Kidney (tissue), 14 donors: ENCODE data around the gene SLC25A15. TPM values are rescaled to one million over a fixed set of nuclear protein-coding genes. Genes with fewer than 3 reads are reported as not detected.

ENCODE experiments used
- DNase-seq, 5 donors: peaks; one replicate each; pipeline ENCODE4 v3.0.0-alpha.2; 2013 to 2020
- FAIRE-seq: peaks from 2 replicates; lab custom pipeline; 2012; peaks lifted over from hg19 to GRCh38; lab: Jason Lieb, UNC
- H3K27ac ChIP-seq, 2 donors: one replicate each; pipeline ENCODE4 v1.7.0; 2013; ENCODE audit warnings: low read depth in 2 of 2, low read length in 2 of 2, inconsistent platforms in 1 of 2
- H3K27me3 ChIP-seq: one replicate; pipeline ENCODE4 v1.7.1; 2013; ENCODE audit warnings: low read length, inconsistent platforms; ENCODE audit not compliant: control insufficient read depth, insufficient read depth
- H3K36me3 ChIP-seq, 3 donors: one replicate each; pipeline versions ENCODE4 v1.7.0 to v1.7.1; 2013; ENCODE audit warnings: low read length in 3 of 3, control low read depth in 1 of 3, inconsistent platforms in 1 of 3; ENCODE audit not compliant: insufficient read depth in 3 of 3, control insufficient read depth in 2 of 3
- H3K4me1 ChIP-seq, 3 donors: one replicate each; pipeline versions ENCODE4 v1.7.0 to v1.7.1; 2013; ENCODE audit warnings: low read length in 3 of 3, inconsistent platforms in 1 of 3, low read depth in 1 of 3; ENCODE audit not compliant: control insufficient read depth in 2 of 3, insufficient read depth in 2 of 3
- H3K4me3 ChIP-seq, 3 donors: one replicate each; pipeline versions ENCODE4 v1.7.0 to v1.8.1; 2013; ENCODE audit warnings: low read length in 3 of 3, control low read depth in 1 of 3, inconsistent platforms in 1 of 3
- H3K9ac ChIP-seq, 3 donors: one replicate each; pipeline versions ENCODE4 v1.7.0 to v1.7.1; 2013; ENCODE audit warnings: low read length in 3 of 3, control low read depth in 1 of 3, inconsistent platforms in 1 of 3
- H3K9me3 ChIP-seq, 3 donors: one replicate each; pipeline versions ENCODE4 v1.7.0 to v1.7.1; 2013; ENCODE audit warnings: low read length in 3 of 3, control low read depth in 1 of 3, inconsistent platforms in 1 of 3; ENCODE audit not compliant: control insufficient read depth in 2 of 3, insufficient read depth in 1 of 3
- CTCF ChIP-seq: IDR thresholded peaks from 3 replicates; pipeline ENCODE4 v1.5.1; 2012; ENCODE audit warnings: mild to moderate bottlenecking, moderate library complexity, borderline replicate concordance; ENCODE audit not compliant: insufficient read depth; ENCODE audit errors: extremely low read depth
- intact Hi-C: fragments of 100-400 bp; cut with DNase I; formaldehyde crosslinking; loops from one replicate; pipeline ENCODE4 v1.11.1; 2022
- polyA plus RNA-seq: library from polyadenylated mRNA; stranded (reverse); fragments of 350-450 nt; fragmentation: Illumina TruSeq; extraction: RNeasy Lipid Tissue Mini Kit (QIAGEN cat#74804); gene quantifications from one replicate; pipeline ENCODE4 v1.2.3, GENCODE V29; 2014; ENCODE audit warnings: low read depth, low replicate concordance; ENCODE audit not compliant: insufficient read depth
- total RNA-seq: library from RNA; stranded (reverse); fragmentation: NEBNext Ultra II Directional; extraction: Animal tissue kit (Norgen Biotek cat#: 25700); gene quantifications from one replicate; pipeline ENCODE4 v1.2.1, GENCODE V29; 2021
- donor health status: control.
- donor health status: control.
- donor health status: control.
- donor health status: control.
- donor health status: control.
- donor health status: DM: yes; HTN: yes; CAD: no.
- donor health status: Normal renal cell carcinoma (clear cell type).

Gene SLC25A15
- total and polyA plus RNA-seq, 2 donors from 2014 or later, result 5.4 to 7.7 TPM

GRCh38 chr13:40774672-40775071 is 14.7 kb upstream of the SLC25A15 start:
- DNase-seq (no peak), FAIRE-seq (no peak)
- Histone ChIP-seq H3K4me3 (no peak overlapping the region), H3K9ac (no peak overlapping the region), H3K4me1 (peaks cover 0 to 11% (median 2%) of the 10 kb centered on the region in 3 donors), H3K27me3 (no peaks in the 10 kb centered on the region), H3K9me3 (no peaks in the 10 kb centered on the region), H3K36me3 (no peaks in the 10 kb centered on the region), H3K27ac (no peak overlapping the region)
- no peak for TF ChIP-seq CTCF
- intact Hi-C loops, result no loop called here

GRCh38 chr13:40776232-40776631 is 13.2 kb upstream of the SLC25A15 start:
- Histone ChIP-seq H3K4me1 (peaks cover 0 to 3% (median 0%) of the 10 kb centered on the region in 3 donors), H3K27me3 (no peaks in the 10 kb centered on the region), H3K9ac (no peak overlapping the region), H3K36me3 (no peaks in the 10 kb centered on the region), H3K27ac (no peak overlapping the region), H3K9me3 (no peaks in the 10 kb centered on the region), H3K4me3 (no peak overlapping the region)
- no peak for TF ChIP-seq CTCF
- intact Hi-C loops, result no loop called here
- no peak for FAIRE-seq
- no peak for DNase-seq

- Histone ChIP-seq H3K27me3 (no peaks in the 10 kb centered on the region), H3K27ac (no peak overlapping the region), H3K9me3 (no peaks in the 10 kb centered on the region), H3K36me3 (no peaks in the 10 kb centered on the region), H3K4me1 (peaks cover 0 to 3% (median 0%) of the 10 kb centered on the region in 3 donors), H3K4me3 (no peak overlapping the region), H3K9ac (no peak overlapping the region)
- TF ChIP-seq CTCF, result no peak
- DNase-seq, result no peak
- intact Hi-C loops, result no loop called here
- FAIRE-seq, result no peak
These were observed 12.7 kb upstream of the SLC25A15 start for GRCh38 chr13:40776681-40777165.
